ENCODE data around the gene KRT71. TPM values are rescaled to one million over a fixed set of nuclear protein-coding genes. Genes with fewer than 3 reads are reported as not detected.

The KRT71 gene
- not detected for total RNA-seq

DNA sequence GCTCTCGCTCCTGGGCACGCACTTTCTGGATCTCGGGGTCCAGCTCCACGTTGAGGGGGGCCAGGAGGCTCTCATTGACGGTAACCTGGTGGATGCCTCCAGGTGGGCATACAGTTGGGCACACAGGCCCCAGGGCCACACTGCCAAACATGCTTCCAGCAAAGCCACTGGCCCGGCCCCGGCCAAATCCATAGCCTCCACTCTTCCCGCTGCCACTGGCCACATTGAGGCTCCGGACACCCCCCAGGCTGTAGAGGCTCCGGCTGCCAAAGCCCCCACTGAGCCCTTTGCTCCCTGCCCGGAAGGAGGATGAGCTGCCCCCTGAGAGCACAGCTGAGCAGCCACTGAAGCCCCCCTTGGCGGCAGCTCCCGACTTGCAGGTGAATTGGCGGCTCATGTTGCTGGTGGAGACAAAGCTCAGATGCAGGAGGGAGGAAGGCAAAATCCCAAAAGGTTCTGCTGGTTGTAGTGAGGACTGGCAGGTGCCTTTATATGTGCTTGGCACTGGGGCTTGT is at the start of gene KRT71:
KRT71 (minus strand) TSS at position 465 of the 515 bp plus-strand sequence; CDS start at position 397, 68 bp downstream.

DNA sequence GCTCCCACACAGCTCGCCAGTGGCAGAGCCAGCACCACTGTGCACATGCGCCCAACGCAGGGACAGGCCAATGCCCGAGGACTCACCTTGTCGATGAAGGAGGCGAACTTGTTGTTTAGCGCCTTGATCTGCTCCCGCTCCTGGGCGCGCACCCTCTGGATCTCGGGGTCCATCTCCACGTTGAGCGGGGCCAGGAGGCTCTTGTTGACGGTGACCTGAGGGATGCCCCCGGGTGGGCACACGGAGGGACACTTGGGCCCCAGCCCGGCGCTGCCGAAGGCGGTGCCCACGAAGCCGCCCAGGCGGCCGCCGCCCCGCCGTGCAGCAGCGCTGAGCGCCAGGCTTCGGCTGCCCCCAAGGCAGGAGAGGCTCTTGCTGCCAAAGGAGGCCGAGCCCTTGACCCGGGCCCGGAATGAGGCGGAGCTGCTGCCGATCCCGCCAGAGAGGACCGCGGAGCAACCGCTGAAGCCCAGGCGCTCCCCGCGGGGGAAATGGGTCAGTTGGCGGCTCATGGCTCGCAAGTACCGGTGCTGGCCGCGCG is 48.1 kb upstream of the KRT71 start, which contains the start of gene KRT72:
KRT72 (minus strand) TSS at position 523 of the 541 bp plus-strand sequence; CDS start at position 512, 11 bp downstream.

DNA sequence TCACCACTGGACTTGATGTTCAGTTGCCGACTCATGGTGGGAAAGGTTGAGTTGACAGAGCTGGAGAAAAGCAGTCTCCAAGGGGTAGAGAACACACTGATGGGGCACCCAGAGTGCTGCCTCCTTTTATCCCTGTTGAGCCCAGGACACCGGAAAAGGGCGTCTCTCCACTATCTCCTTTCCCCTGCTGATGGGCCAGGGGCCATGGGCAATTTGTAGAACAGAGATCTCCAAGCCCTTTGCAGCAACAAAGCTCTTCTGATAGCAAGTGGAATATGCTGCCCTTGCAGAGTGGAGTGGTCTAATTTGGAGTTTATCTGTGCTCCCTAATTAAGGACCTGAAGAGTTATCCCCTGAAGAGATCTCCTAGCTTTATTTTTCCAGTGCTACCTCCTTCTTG is 20.8 kb upstream of the KRT71 start, which contains the start of gene KRT74:
KRT74 (minus strand) TSS at position 101 of the 400 bp plus-strand sequence; CDS start at position 35, 66 bp downstream.

DNA sequence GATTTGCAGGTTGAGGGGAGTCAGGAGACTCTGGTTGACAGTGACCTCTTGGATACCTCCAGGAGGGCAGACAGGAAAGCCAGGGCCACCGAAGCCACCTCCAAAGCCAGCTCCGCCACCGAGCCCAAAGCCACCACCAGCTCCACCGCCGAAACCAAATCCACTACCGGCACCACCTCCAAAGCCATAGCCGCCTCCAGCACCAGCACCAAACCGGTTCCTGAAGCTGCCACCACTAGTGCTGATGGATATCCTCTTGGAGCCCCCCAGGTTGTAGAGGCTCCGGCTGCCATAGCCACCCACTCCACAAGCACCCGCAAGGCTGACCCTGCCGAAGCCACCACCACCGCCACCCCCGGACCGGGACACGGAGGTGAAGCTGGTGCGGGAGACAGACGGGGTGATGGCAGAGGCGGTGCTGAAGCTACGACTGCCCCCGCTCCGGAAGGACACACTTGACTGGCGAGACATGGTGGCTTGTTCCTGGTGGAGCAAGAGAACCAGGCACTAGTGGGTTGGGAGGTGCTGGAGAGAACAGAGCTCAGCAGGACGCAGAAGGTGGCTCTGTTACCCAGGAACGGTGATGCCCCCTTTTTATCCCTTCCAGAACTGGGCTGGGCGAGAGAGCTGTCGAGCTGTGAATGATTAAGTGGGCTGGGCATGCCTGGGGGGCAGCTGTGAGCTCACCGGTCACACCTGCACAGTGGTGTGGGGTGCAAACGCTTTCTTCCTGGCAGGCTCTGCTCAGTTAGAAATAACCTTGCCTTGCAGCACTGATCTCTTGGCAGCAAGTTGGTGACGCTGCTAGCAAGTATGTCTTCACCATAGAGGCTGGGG is 32.9 kb downstream of the KRT71 start, which contains the start of gene KRT5:
KRT5 (minus strand) TSS at position 569 of the 837 bp plus-strand sequence; CDS start at position 471, 98 bp downstream.

Other genes with a start within 250 kb of the KRT71 start
- not detected for gene KRT83, start 231.7 kb downstream of the KRT71 start, total RNA-seq
- gene KRT85, start 185.7 kb downstream of the KRT71 start, total RNA-seq: not detected
- gene KRT84, start 167.5 kb downstream of the KRT71 start, total RNA-seq: not detected
- gene KRT82, start 146.8 kb downstream of the KRT71 start, total RNA-seq: not detected
- gene KRT75, start 118.8 kb downstream of the KRT71 start, total RNA-seq: not detected
- gene KRT6B, start 101.0 kb downstream of the KRT71 start, total RNA-seq: not detected
- gene KRT6C, start 79.3 kb downstream of the KRT71 start, total RNA-seq: not detected
- not detected for gene KRT6A, start 59.9 kb downstream of the KRT71 start, total RNA-seq
- 0.46 TPM for gene KRT5, start 32.8 kb downstream of the KRT71 start, total RNA-seq
- gene KRT74, start 20.7 kb upstream of the KRT71 start, total RNA-seq: not detected
- 0.23 TPM for gene KRT72, start 48.3 kb upstream of the KRT71 start, total RNA-seq
- gene KRT73, start 65.4 kb upstream of the KRT71 start, total RNA-seq: not detected
- gene KRT2, start 99.1 kb upstream of the KRT71 start, total RNA-seq: not detected
- gene KRT1, start 127.3 kb upstream of the KRT71 start, total RNA-seq: 0.46 TPM
- not detected for gene KRT77, start 150.4 kb upstream of the KRT71 start, total RNA-seq
- not detected for gene KRT76, start 224.2 kb upstream of the KRT71 start, total RNA-seq
- gene KRT3, start 243.0 kb upstream of the KRT71 start, total RNA-seq: 0.23 TPM